GOT3 (cell line): ENCODE results near the gene TSPAN16.
A peak's percentile ranks its signal among the peaks of the same experiment; 100 is the strongest.

Experiments used
- DNase-seq: peaks from one replicate; lab custom pipeline; 2025; ENCODE audit warnings: mixed read lengths; lab: John Stamatoyannopoulos, UW

The TSPAN16 gene

GRCh38 chr19:11268783-11269267, 27.1 kb upstream of the TSPAN16 start:
- no peak for DNase-seq

GRCh38 chr19:11269408-11269807, 26.6 kb upstream of the TSPAN16 start:
- no peak for DNase-seq

GRCh38 chr19:11273296-11273695, 22.7 kb upstream of the TSPAN16 start:
- DNase-seq: no peak

- no peak for DNase-seq
Measured at GRCh38 chr19:11273989-11274388, 22.0 kb upstream of the TSPAN16 start.

GRCh38 chr19:11274533-11275086, 21.4 kb upstream of the TSPAN16 start:
- no peak for DNase-seq

- DNase-seq: no peak
Measured at GRCh38 chr19:11278670-11279069, 17.3 kb upstream of the TSPAN16 start.

GRCh38 chr19:11279505-11280236, 16.3 kb upstream of the TSPAN16 start:
- DNase-seq: no peak

- no peak for DNase-seq
Measured at GRCh38 chr19:11281356-11282049, 14.5 kb upstream of the TSPAN16 start.

GRCh38 chr19:11284515-11284914, 11.4 kb upstream of the TSPAN16 start:
- DNase-seq: no peak

- no peak for DNase-seq
Measured at GRCh38 chr19:11286312-11286974, 9.5 kb upstream of the TSPAN16 start.

GRCh38 chr19:11288349-11288748, 7.6 kb upstream of the TSPAN16 start:
- no peak for DNase-seq

GRCh38 chr19:11290256-11290655, 5.7 kb upstream of the TSPAN16 start:
- DNase-seq: no peak

- DNase-seq: no peak
Measured at GRCh38 chr19:11291415-11291814, 4.5 kb upstream of the TSPAN16 start.

GRCh38 chr19:11291991-11292390, 4.0 kb upstream of the TSPAN16 start:
- DNase-seq: no peak

- DNase-seq: peak; percentile 89
Measured at GRCh38 chr19:11293433-11294389, 2.2 kb upstream of the TSPAN16 start.

- DNase-seq: no peak
Measured at GRCh38 chr19:11295180-11295579, 780 bp upstream of the TSPAN16 start.

GRCh38 chr19:11296264-11296663, 304 bp downstream of the TSPAN16 start:
- DNase-seq: no peak

GRCh38 chr19:11299946-11300810, 4.2 kb downstream of the TSPAN16 start:
- DNase-seq: no peak

- no peak for DNase-seq
Measured at GRCh38 chr19:11300811-11301120, 4.8 kb downstream of the TSPAN16 start.

- no peak for DNase-seq
Measured at GRCh38 chr19:11304936-11305335, 9.0 kb downstream of the TSPAN16 start.

- DNase-seq: no peak
Measured at GRCh38 chr19:11306337-11306736, 10.4 kb downstream of the TSPAN16 start.
